ENCODE results near the gene ADGRV1.

DNA sequence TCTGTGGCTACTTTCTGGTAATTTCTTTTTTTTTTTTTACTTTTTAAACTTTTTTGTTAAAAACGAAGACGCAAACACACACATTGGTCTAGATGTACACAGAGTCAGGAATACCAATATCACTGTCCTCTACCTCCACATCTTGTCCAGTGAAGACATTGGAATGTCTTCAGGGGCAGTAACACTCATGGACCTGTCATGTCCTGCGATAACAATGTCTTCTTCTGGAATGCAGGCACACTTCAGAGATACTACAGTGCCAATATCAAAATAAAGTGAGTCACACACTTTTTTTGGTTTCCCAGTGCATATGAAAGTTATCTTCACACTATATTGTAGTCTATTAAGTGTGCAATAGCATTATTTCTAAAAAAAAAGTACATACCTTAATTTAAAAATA lies 648.7 kb downstream of the ADGRV1 start:
- TF ChIP-seq, protein P1, sequence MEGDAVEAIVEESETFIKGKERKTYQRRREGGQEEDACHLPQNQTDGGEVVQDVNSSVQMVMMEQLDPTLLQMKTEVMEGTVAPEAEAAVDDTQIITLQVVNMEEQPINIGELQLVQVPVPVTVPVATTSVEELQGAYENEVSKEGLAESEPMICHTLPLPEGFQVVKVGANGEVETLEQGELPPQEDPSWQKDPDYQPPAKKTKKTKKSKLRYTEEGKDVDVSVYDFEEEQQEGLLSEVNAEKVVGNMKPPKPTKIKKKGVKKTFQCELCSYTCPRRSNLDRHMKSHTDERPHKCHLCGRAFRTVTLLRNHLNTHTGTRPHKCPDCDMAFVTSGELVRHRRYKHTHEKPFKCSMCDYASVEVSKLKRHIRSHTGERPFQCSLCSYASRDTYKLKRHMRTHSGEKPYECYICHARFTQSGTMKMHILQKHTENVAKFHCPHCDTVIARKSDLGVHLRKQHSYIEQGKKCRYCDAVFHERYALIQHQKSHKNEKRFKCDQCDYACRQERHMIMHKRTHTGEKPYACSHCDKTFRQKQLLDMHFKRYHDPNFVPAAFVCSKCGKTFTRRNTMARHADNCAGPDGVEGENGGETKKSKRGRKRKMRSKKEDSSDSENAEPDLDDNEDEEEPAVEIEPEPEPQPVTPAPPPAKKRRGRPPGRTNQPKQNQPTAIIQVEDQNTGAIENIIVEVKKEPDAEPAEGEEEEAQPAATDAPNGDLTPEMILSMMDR (IDR thresholded peaks at IDR 0.05): no peak
- no peak for TF ChIP-seq POLR2A (IDR thresholded peaks at IDR 0.05)

All from thyroid gland (tissue), 4 donors.